ENCODE results near the gene ARSB. TPM values are rescaled to one million over a fixed set of nuclear protein-coding genes. Genes with fewer than 3 reads are reported as not detected.

Gene ARSB
- total RNA-seq, 1 donor from 2014 or later, result 14.3 TPM

DNA sequence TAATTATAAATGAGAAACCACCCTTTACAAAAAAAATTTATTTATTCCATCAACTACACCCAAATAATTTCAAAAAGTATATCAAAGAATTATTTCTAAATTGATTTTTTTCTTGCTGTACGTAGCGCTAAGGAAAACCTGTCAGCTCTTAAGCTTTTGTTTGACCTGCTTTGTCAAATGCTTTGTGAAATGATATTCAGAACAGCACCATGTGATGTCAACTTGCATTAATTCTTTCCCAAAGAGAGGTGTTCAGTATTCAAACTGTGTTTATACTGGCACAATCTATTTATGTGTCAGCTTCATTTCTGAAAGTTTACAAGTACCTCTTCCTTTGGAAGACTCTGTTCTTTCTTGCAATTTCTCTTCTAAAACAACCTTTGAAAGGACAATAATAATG is 12.0 kb upstream of the ARSB start:
- no peaks in the 10 kb centered on the region for H3K4me1 ChIP-seq
- H3K27me3 ChIP-seq (ENCODE audit: low read depth), result no peaks in the 10 kb centered on the region
- no peak for DNase-seq
- TF ChIP-seq, protein P1, sequence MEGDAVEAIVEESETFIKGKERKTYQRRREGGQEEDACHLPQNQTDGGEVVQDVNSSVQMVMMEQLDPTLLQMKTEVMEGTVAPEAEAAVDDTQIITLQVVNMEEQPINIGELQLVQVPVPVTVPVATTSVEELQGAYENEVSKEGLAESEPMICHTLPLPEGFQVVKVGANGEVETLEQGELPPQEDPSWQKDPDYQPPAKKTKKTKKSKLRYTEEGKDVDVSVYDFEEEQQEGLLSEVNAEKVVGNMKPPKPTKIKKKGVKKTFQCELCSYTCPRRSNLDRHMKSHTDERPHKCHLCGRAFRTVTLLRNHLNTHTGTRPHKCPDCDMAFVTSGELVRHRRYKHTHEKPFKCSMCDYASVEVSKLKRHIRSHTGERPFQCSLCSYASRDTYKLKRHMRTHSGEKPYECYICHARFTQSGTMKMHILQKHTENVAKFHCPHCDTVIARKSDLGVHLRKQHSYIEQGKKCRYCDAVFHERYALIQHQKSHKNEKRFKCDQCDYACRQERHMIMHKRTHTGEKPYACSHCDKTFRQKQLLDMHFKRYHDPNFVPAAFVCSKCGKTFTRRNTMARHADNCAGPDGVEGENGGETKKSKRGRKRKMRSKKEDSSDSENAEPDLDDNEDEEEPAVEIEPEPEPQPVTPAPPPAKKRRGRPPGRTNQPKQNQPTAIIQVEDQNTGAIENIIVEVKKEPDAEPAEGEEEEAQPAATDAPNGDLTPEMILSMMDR (IDR thresholded peaks at IDR 0.05; ENCODE audit: borderline replicate concordance), result no peak
- no peaks in the 10 kb centered on the region for H3K36me3 ChIP-seq
- H3K4me3 ChIP-seq, result no peak overlapping the region
- intact Hi-C loops (cut with micrococcal nuclease), result no loop called here
- H3K27ac ChIP-seq (replicated peaks), result no peak overlapping the region
- H3K9me3 ChIP-seq (replicated peaks), result no peaks in the 10 kb centered on the region

DNA sequence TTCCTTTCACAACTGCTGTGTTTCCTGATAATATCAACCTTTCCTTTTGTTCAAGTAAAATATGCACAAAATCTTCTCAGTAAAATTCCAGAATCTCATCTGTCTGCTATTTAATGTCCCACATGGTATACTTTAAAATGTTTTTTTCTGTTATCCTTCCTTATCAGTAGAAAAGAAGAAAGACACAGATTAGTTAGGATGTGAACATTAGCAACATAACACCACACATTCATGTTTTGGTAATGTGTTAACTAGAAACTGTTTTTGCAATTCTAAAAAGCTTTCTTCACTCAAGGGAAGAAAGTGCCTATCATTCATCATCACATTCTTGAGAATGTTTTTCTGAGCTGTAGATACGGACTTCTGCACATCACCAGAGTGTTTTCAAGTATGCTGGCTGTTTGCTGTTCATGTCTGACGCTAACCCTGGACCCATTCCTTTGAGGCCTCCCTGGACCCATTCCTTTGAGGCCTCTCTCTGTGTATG is 10.5 kb upstream of the ARSB start:
- intact Hi-C loops (cut with micrococcal nuclease), result no loop called here
- H3K4me3 ChIP-seq, result no peak overlapping the region
- H3K4me1 ChIP-seq, result no peaks in the 10 kb centered on the region
- no peaks in the 10 kb centered on the region for H3K27me3 ChIP-seq (ENCODE audit: low read depth)
- H3K9me3 ChIP-seq (replicated peaks), result no peaks in the 10 kb centered on the region
- TF ChIP-seq, protein P1 (IDR thresholded peaks at IDR 0.05; ENCODE audit: borderline replicate concordance), result no peak
- no peak overlapping the region for H3K27ac ChIP-seq (replicated peaks)
- no peaks in the 10 kb centered on the region for H3K36me3 ChIP-seq
- DNase-seq, result no peak

DNA sequence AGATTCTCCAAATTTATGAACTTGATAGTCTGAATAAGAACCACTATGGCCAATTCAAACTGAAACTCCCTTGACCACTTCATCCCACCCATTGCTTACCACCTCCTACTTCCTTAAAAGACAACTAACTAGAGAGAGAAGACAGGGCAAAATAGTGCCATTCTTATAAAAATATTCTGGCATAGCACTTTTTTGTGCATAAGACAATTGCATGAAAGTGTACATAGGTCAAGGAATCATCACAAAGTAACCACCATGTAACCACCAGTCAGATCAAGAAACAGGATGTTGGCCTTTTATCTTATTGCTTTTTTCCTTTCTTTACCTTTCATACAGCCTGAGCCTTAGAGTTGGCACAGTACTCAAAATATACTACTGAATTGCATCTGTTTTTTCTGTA is 8.1 kb upstream of the ARSB start:
- no peaks in the 10 kb centered on the region for H3K27me3 ChIP-seq (ENCODE audit: low read depth)
- TF ChIP-seq, protein P1 (IDR thresholded peaks at IDR 0.05; ENCODE audit: borderline replicate concordance), result no peak
- H3K4me1 ChIP-seq, result no peaks in the 10 kb centered on the region
- no peak overlapping the region for H3K27ac ChIP-seq (replicated peaks)
- no peak overlapping the region for H3K4me3 ChIP-seq
- no peak for DNase-seq
- no peaks in the 10 kb centered on the region for H3K9me3 ChIP-seq (replicated peaks)
- H3K36me3 ChIP-seq, result no peaks in the 10 kb centered on the region
- intact Hi-C loops (cut with micrococcal nuclease), result no loop called here

DNA sequence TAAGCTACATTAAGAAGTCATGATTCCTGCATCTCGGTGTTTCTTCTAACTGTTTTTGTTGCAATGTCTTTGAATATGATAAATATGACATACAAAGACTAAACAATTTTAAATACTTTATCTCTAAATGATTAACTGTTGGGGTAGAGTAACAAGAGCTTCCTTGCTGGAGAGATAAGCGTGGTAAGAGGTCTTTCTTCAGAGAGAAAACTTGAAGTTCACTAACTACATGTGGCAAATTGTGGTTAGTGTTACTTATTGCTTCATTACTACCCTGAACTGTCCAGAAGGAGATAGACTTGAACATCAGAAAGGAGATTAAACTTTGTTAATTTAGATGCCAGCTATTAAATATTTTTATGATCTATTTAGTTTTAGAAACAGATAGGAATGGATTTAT is 7.0 kb upstream of the ARSB start:
- intact Hi-C loops (cut with micrococcal nuclease), result no loop called here
- no peak overlapping the region for H3K27ac ChIP-seq (replicated peaks)
- no peaks in the 10 kb centered on the region for H3K36me3 ChIP-seq
- TF ChIP-seq, protein P1 (IDR thresholded peaks at IDR 0.05; ENCODE audit: borderline replicate concordance), result no peak
- H3K9me3 ChIP-seq (replicated peaks), result no peaks in the 10 kb centered on the region
- no peak overlapping the region for H3K4me3 ChIP-seq
- no peak for DNase-seq
- no peaks in the 10 kb centered on the region for H3K4me1 ChIP-seq
- H3K27me3 ChIP-seq (ENCODE audit: low read depth), result no peaks in the 10 kb centered on the region

DNA sequence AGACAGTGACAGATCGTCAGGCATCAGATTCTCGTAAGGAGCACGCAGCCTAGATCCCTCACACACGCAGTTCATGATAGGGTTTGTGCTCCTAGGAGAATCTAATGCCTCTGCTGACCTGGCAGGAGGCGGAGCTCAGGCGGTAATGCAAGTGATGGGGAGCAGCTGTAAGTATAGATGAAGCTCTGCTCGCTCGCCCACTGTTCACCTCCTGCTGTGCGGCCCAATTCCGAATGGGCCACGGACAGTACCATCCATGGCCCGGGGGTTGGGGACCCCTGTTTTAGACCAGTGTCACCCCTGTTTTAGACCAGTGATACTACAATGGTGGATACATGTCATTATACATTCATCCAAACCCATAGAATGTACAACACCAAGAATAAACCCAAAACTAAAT is 4.0 kb upstream of the ARSB start:
- TF ChIP-seq, protein P1 (IDR thresholded peaks at IDR 0.05; ENCODE audit: borderline replicate concordance), result no peak
- no peak overlapping the region for H3K27ac ChIP-seq (replicated peaks)
- intact Hi-C loops (cut with micrococcal nuclease), result no loop called here

More for the DNA sequence above, 4.0 kb upstream of the ARSB start:
- DNase-seq, result no peak
- H3K36me3 ChIP-seq, result no peaks in the 10 kb centered on the region
- no peaks in the 10 kb centered on the region for H3K9me3 ChIP-seq (replicated peaks)
- H3K4me3 ChIP-seq, result no peak overlapping the region
- H3K27me3 ChIP-seq (ENCODE audit: low read depth), result no peaks in the 10 kb centered on the region
- H3K4me1 ChIP-seq, result peaks cover 19% of the 10 kb centered on the region

Measured in left ventricle myocardium inferior (tissue), 1 donor.